ENCODE measurements around the gene ACSM2A.
"Not testable (repeated sequence)": the region's sequence is repeated elsewhere in the genome, so short reads cannot be mapped to it uniquely, and the experiment has no call there.

ACSM2A gene

GRCh38 chr16:20460313-20460712 lies 9.0 kb downstream of the ACSM2A start:
- DNase-seq = not testable (repeated sequence)

- not testable (repeated sequence) for DNase-seq
These were observed 17.6 kb downstream of the ACSM2A start for GRCh38 chr16:20468954-20469353.

GRCh38 chr16:20469930-20470329 lies 18.6 kb downstream of the ACSM2A start:
- not testable (repeated sequence) for DNase-seq

GRCh38 chr16:20470732-20471131 lies 19.4 kb downstream of the ACSM2A start:
- DNase-seq = not testable (repeated sequence)

- not testable (repeated sequence) for DNase-seq
These were observed 25.9 kb downstream of the ACSM2A start for GRCh38 chr16:20477188-20477744.

GRCh38 chr16:20483989-20484388 lies 32.7 kb downstream of the ACSM2A start:
- DNase-seq = not testable (repeated sequence)

- no peak for DNase-seq
These were observed 33.4 kb downstream of the ACSM2A start for GRCh38 chr16:20484726-20485125.

GRCh38 chr16:20485408-20485807 lies 34.1 kb downstream of the ACSM2A start:
- DNase-seq = no peak

- not testable (repeated sequence) for DNase-seq
These were observed 39.7 kb downstream of the ACSM2A start for GRCh38 chr16:20490994-20491393.

GRCh38 chr16:20491448-20491847 lies 40.1 kb downstream of the ACSM2A start:
- not testable (repeated sequence) for DNase-seq

GRCh38 chr16:20504418-20504817 lies 53.1 kb downstream of the ACSM2A start:
- no peak for DNase-seq

GRCh38 chr16:20507280-20507679 lies 56.0 kb downstream of the ACSM2A start:
- no peak for DNase-seq

GRCh38 chr16:20510323-20510722 lies 59.0 kb downstream of the ACSM2A start:
- DNase-seq = no peak

GRCh38 chr16:20515688-20516090 lies 64.4 kb downstream of the ACSM2A start:
- no peak for DNase-seq

- DNase-seq = no peak
These were observed 65.8 kb downstream of the ACSM2A start for GRCh38 chr16:20517149-20517548.

- no peak for DNase-seq
These were observed 67.9 kb downstream of the ACSM2A start for GRCh38 chr16:20519231-20519630.

- no peak for DNase-seq
These were observed 68.8 kb downstream of the ACSM2A start for GRCh38 chr16:20520103-20520502.

- DNase-seq = not testable (repeated sequence)
These were observed 80.5 kb downstream of the ACSM2A start for GRCh38 chr16:20531795-20532194.

GRCh38 chr16:20532284-20532792 lies 81.0 kb downstream of the ACSM2A start:
- not testable (repeated sequence) for DNase-seq

- DNase-seq = not testable (repeated sequence)
These were observed 85.3 kb downstream of the ACSM2A start for GRCh38 chr16:20536669-20537068.

Measured in activated effector memory CD4-positive, alpha-beta T cell treated with anti-CD3 and anti-CD28 coated beads, Interleukin-2, amount 50 U/mL, for 16 hours (primary cell).